LHCN-M2 (cell line): ENCODE results near the gene SLC51B. TPM values are rescaled to one million over a fixed set of nuclear protein-coding genes. Genes with fewer than 3 reads are reported as not detected.
"Not testable (repeated sequence)": the region's sequence is repeated elsewhere in the genome, so short reads cannot be mapped to it uniquely, and the experiment has no call there.

Experiments used
- DNase-seq: peaks from one replicate; pipeline ENCODE4 v3.0.0-alpha.2; 2012; ENCODE audit warnings: low read depth
- total RNA-seq: library from RNA; depleted of rRNA; stranded (reverse); fragments of >200 nt; gene quantifications from 2 replicates; pipeline ENCODE4 v1.2.3, GENCODE V29; 2014; rRNA removed

The SLC51B gene
- total RNA-seq, 1 experiment from 2014 or later = 0.23 TPM

GRCh38 chr15:65099336-65099735 lies 54.1 kb downstream of the SLC51B start:
- DNase-seq = no peak

GRCh38 chr15:65099801-65100200 lies 54.6 kb downstream of the SLC51B start:
- DNase-seq = not testable (repeated sequence)

- DNase-seq = no peak
These were observed 55.3 kb downstream of the SLC51B start for GRCh38 chr15:65100442-65100841.

GRCh38 chr15:65101411-65101890 lies 56.3 kb downstream of the SLC51B start:
- DNase-seq = peak; percentile 32

GRCh38 chr15:65101891-65102708 lies 56.9 kb downstream of the SLC51B start:
- no peak for DNase-seq

- no peak for DNase-seq
These were observed 57.7 kb downstream of the SLC51B start for GRCh38 chr15:65102912-65103311.

Other genes starting within 250 kb of the SLC51B start
- gene PIF1, start 219.7 kb upstream of the SLC51B start, total RNA-seq = 26.4 and 43.9 TPM in 2 replicates
- 26.7 and 33.8 TPM in 2 replicates for gene PLEKHO2, start 203.5 kb upstream of the SLC51B start, total RNA-seq
- 1.9 and 2.8 TPM in 2 replicates for gene ANKDD1A, start 133.5 kb upstream of the SLC51B start, total RNA-seq
- gene SPG21, start 55.5 kb upstream of the SLC51B start, total RNA-seq = 96.8 and 99.6 TPM in 2 replicates
- gene MTFMT, start 15.7 kb upstream of the SLC51B start, total RNA-seq = 28.7 and 36.5 TPM in 2 replicates
- not detected in 2 replicates for gene RASL12, start 22.6 kb downstream of the SLC51B start, total RNA-seq
- gene KBTBD13, start 31.4 kb downstream of the SLC51B start, total RNA-seq = not detected in 2 replicates
- gene UBAP1L, start 69.8 kb downstream of the SLC51B start, total RNA-seq = 0.38 and 0.69 TPM in 2 replicates
- 15.6 and 18.2 TPM in 2 replicates for gene PDCD7, start 88.4 kb downstream of the SLC51B start, total RNA-seq
- gene CLPX, start 140.0 kb downstream of the SLC51B start, total RNA-seq = 29.5 and 30.7 TPM in 2 replicates
- gene CILP, start 166.1 kb downstream of the SLC51B start, total RNA-seq = under 0.01 and 0.17 TPM in 2 replicates
- 7.3 and 7.8 TPM in 2 replicates for gene PARP16, start 241.5 kb downstream of the SLC51B start, total RNA-seq